GM19463 (cell line): ENCODE data around the gene CD248.
"Not testable (repeated sequence)": the region's sequence is repeated elsewhere in the genome, so short reads cannot be mapped to it uniquely, and the experiment has no call there.

ENCODE experiments used
- ATAC-seq: cut with Tn5 transposase; IDR thresholded peaks from one replicate; pipeline ENCODE4 v1.9.1; 2021; ENCODE audit warnings: mild to moderate bottlenecking, moderate library complexity; ENCODE audit not compliant: unreplicated experiment

The CD248 gene

DNA sequence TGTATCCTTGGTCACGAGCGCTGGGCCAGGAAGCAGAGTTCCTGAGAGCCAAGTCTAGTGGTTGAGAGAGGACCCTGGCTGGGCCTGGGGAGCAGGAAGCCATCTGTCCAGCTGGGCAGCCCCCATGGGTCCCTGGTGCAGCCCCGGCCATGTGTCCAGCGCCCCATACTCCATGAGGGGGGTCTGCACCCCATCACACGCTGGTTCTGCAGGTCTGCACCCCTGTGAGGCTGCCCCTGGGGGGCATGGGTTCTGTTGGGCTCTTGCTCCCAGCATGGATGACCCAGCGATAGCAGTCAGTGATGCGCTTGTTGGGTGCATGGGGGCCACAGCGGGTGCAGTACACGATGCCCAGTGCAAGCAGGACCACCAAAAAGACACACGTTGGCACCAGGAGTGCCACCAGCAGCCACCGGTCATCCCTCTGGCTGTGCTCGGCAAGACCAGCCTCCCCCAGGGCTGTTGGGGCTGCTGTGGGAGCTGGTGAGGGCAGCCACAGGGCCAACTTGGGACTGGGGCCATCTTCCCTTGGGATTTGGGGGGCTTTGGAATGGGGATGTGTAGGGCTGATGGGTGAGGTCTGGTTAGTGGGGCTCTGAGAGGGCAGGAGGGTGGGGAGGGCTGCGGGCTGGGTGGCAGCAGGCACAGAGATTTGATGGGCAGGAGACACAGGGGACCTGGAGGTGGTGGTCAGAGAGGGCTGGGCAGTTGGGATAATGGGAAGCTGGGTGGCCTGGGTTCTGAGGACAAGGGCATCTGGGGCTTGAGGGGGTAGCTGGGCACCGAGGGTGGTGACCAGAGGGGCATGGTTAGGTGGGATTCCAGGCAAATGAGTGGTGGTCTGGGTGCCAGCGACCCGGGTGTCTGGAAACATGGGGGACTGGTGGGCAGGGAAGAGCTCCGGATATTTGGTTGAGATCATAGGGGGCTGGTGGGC lies 2.0 kb downstream of the CD248 start:
- ATAC-seq: no peak

GRCh38 chr11:66314186-66314501 lies 2.7 kb downstream of the CD248 start:
- no peak for ATAC-seq

DNA sequence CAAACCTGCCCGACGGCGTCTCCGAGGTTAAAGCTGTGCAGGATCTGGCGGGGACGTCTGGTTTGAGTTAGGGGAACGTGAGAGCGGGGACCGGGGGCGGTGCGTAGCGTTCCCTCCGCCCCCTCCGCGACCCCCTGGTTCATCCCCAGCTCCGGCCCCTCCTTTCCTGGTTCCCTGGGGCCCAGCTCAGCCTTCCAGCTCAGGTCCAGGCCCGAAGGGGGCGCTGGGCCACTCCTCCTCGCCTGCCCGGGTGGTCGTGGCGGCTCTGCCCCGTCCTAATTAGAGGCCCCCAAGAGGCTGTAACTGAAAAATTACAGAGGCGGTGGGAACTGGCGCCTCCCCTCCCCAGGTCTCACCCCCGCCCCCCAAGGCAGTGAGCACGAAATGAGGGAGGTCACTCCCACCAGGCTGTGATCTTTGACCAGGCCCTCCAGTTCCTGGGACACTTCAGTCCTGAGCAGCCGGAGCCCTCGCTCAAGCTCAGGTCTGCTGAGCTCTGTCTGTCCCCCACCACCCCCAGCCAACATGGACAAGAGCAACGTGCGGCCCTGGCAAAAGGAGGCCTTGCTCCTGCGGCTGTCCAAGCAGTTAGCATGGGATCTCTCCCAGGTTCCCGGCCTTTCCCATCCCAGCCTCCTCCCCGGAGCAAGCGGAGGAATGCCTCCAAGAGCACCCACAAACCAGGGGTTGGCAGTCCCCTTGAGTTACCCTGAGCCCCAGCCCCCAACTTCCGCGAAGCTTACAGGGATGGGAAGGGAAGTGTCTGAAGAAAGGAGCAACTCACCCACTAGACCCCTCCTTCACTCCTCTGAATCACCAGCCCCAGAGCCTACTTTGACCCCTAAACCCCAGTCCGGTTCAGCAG lies 3.3 kb downstream of the CD248 start:
- no peak for ATAC-seq

- ATAC-seq: peak; percentile 69
Measured at GRCh38 chr11:66312549-66313320, 4.1 kb downstream of the CD248 start.

DNA sequence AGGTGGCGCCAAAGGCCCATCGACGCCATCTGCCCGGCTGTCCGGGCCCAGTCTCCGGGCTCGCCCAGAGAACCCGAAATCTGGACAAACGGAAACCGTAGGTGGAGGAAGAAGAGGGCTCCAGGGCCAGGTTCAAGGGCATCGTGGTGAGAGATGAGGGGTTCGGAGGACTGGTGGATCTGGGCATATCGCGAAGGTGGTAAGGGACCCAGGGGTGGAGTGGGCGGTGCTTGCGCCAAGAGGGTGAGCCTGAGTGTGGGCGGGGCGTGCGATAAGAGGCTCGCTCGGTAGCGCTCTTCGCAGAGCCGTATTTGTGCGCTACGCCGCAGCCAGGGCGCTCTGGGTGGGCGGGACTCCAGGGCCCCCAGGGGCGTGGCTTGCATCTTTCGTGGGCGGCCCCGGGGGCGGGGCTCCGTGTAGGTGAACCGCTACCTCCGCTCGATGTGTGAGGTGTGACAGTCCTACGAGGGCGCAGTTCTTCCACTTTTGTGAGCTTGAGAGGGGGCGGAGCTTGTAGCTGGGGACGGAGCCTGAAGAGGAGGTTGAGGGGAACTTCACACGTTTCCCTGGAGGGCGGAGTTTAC lies 4.8 kb downstream of the CD248 start:
- peak; percentile 65 for ATAC-seq

DNA sequence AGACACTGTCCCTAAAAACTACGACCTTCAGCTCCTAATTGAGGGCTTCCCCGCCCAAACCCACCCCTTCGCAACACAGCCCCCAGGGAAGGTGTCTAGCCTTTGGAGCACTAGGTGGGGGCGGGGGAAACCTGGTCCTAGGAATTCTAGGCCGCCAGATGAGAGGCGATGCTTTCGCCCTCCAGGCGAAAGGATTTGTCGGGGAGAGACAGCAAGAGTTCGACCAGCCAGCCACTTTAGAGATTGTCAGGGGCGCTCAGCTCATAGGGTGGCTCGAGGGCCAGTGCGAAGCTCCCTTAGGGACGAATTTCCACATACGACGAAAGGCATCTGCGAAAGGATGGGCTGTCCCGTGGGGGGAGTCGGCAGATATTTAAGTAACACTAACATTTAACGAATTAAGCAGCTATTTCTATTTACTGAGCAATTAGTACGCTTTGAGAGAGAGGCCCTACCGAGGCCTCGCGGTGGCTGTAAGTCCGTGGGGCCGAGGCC lies 5.3 kb downstream of the CD248 start:
- ATAC-seq: no peak

DNA sequence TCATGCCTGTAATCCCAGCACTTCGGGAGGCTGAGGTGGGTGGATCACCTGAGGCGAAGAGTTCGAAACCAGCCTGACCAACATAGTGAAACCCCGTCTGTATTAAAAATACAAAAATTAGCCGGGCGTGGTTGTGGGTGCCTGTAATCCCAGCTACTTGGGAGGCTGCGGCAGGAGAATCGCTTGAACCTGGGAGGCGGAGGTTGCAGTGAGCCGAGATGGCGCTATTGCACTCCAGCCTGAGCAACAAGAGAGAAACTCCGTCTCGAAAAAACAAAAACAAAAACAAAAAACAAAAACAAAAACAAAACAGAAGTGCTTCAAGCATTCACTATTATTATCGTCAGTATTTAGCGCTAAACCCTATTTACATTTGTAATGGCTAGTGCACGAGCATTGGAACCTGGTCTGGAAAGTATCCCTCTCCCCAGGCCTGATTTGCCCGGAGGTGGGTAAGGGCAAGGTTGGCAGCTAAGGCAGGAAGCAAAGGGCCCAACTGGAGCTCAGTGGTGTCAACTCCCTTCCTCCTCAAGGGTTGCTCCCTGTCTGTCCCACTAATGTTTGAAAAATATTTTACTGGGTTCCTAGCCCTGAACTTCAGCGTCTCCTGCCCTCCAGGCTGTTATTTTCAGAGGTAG lies 5.9 kb downstream of the CD248 start:
- ATAC-seq: not testable (repeated sequence)

DNA sequence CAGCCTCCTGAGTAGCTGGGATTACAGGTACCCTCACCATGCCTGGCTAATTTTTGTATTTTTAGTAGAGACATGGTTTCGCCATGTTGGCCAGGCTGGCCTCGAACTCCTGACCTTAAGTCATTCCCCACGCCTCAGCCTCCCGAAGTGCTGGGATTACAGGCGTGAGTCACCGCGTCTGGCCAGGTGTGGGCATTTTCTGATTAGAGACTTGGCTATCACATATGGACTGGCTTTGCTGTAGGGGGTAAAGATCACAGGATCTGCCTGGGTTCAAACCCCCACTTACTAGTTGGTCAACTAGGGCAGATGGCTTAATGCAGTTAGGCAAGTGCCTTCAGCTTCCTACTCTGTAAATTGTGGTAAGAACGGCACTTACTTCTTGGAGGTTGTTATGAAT lies 6.5 kb downstream of the CD248 start:
- no peak for ATAC-seq

- ATAC-seq: no peak
Measured at GRCh38 chr11:66309475-66309874, 7.4 kb downstream of the CD248 start.

DNA sequence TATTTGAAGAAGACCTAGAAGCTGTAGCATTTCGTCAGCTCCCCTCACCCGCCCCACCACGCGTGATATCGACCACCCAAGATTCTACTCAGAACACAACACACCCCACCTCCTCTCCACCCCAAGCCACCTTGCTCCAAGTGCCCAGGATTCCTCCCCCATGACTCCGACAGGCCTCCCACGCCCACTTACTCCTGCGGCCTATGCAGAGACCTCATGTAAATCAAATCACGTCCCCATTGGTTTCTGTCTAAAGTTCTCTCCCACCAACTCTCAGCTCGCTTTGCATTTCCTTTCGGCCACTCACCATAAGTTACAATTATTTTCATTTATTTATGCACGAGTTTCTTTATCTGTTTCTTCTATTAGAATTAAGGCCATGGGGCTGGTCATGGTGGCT lies 14.2 kb downstream of the CD248 start:
- ATAC-seq: no peak

DNA sequence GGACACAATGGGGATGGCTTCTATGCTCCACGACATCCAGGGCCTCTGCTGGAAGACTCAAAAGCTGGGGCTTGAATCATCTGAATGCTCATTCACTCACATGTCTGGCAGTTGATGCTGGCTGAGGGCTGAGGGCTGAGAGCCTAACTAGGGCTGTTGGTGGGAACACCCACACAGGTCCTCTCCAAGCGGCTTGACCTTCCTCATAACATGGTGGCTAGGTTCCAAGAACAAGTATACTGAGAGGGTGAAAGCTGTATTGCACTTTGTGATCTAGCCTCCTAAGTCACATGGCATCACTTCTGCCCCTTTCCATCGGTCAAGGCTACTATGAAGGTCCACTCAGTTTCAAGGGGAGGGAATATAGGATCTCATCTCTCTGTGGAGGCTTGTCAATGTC lies 17.7 kb downstream of the CD248 start:
- ATAC-seq: no peak

GRCh38 chr11:66297610-66298009 lies 19.2 kb downstream of the CD248 start:
- ATAC-seq: no peak

DNA sequence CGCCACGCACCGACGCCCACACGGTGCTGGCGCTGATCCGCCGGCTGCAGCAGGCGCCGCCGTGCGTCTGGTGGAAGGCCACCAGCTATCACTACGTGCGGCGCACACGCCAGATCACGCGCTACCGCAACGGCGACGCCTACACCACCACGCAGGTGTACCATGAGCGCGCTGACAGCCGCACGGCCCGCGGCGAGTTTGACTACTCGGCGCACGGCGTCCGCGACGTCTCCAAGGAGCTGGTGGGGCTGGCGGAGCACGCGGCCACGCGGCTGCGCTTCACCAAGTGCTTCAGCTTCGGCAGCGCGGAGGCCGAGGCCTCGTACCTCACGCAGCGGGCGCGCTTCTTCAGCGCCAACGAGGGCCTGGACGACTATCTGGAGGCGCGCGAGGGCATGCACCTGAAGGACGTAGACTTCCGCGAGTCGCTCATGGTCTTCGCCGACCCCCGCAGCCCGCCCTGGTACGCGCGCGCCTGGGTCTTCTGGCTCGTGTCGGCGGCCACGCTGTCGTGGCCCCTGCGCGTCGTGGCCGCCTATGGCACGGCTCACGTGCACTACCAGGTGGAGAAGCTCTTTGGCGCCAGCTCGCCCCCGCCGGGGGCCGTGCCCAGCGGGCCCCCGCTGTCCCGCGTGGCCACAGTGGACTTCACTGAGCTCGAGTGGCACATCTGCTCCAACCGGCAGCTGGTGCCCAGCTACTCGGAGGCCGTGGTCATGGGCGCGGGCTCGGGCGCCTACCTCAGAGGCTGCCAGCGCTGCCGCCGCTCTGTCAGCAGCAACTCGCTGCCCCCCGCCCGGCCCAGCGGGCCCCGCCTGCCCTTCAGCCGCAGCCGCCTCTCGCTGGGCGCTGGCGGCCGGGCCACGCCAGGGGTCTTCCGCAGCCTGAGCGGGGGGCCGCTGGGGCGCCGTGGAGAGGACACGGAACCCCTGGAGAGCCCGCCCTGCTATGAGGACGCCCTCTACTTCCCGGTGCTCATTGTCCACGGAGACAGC lies 21.9 kb downstream of the CD248 start:
- ATAC-seq: no peak

DNA sequence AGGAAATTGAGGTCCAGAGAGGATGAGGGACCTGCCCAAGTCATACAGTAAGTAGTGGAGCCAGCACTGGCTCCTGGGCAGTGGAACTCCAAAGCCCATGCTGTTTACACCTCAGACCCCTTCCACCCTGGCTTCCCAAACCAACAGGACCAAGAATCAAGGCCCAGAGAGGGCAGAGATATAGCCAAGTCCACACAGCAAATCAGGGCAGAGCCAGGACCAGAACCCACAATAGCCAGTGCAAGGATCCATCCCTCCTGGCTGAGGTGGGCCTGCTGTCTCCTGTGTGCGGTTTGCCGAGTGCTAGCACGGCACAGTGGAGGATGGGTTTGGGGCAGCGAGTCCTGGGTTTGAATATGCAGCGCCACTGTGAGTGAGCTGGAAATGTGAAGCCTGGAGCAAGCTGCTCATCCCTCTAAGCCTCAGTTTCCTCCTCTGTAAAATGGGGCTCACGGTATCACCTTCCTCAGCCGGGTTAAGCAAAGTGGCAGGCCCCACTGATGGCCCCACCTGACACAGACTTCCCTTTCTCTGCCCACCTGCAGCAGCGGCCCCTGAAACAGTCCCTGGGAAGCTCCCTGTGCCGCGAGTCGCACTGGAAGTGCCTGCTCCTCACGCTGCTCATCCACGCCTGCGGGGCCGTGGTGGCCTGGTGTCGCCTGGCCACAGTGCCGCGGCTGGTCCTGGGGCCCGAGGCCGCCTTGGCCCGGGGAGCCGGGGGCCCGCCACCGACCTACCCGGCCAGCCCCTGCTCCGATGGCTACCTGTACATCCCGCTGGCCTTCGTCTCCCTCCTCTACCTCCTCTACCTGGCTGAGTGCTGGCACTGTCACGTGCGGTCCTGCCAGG lies 22.8 kb downstream of the CD248 start:
- ATAC-seq: no peak

GRCh38 chr11:66293352-66293751 lies 23.5 kb downstream of the CD248 start:
- no peak for ATAC-seq

DNA sequence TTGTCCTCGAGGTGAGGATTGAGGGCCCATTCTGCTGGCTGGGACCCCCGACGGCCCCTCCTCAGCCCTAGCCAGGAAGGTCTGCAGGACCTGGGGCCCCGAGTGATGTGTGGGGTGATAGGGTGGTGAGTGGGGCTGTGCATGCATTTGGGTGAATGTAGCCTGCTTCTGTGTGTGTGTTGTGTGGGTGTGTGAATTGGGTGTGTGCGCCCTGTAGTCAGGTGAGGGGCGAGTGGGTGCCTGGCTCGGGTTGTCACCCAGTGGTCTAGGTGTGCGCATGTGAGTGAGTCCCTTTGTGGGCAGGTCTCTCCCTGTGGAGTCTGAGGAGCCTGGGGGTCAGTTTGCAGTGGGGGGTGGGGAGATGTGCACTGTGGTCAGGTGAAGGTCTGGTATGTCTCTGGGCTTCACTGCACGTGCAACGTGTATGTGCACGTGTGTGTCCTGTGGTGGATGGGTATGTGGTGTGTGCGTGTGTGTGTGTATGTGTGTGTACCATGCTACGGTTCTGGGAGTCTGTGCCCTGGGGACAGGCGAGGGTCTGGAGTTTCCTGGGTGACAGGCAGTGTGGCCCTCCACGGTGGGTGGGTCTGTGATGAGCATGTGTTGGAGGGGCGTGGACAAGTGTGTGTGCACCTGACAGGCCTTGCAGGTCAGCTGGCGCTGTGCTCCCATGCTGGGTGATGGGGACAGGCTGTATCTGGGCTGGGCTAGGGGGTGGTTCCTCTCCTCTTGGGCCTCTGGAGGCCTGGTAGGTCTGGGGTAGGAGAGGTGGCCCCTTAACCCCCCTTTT lies 24.1 kb downstream of the CD248 start:
- no peak for ATAC-seq
